ENCODE results near the gene EMSY. TPM values are rescaled to one million over a fixed set of nuclear protein-coding genes. Genes with fewer than 3 reads are reported as not detected.
A peak's percentile ranks its signal among the peaks of the same experiment; 100 is the strongest.

The EMSY gene
- total and polyA plus RNA-seq, 2 of the 13 experiments (the other 11 are each of a cell fraction or from before 2014, with no cell fraction given): 11.6 to 18.5 TPM

- H3K4me3 ChIP-seq (replicated peaks in 1 of 3; ENCODE audit: insufficient read depth in 1 of 3, low read depth in 2 of 3, low read length in 3 of 3): no peak overlapping the region
- DNase-seq (ENCODE audit: low spot score) (peak; percentile 47), FAIRE-seq (peak; percentile 37), ATAC-seq (peak; percentile 44)
- no TSS peak for BruUV-seq (replicated peaks)
- H3K9ac ChIP-seq (ENCODE audit: insufficient read depth, low read depth, low read length): no peak overlapping the region
- no peak overlapping the region for H3K27ac ChIP-seq (ENCODE audit: extremely low read length, insufficient read depth, low read length)
- H3K36me3 ChIP-seq (replicated peaks in 1 of 2; ENCODE audit: control insufficient read depth in 1 of 2, insufficient read depth in 2 of 2, low read length in 2 of 2): peaks cover 0 to 9% of the 10 kb centered on the region in 2 experiments; a peak in 1 of 5 replicates
- ChIA-PET POLR2A (no interaction called here), CTCF (ENCODE audit: low intra/inter-chr PET ratio, low total read pairs) (no interaction called here)
- no peaks in the 10 kb centered on the region; the same call in 1 of the 2 replicates for H4K20me1 ChIP-seq (ENCODE audit: insufficient read depth, low read length)
- no peaks in the 10 kb centered on the region for H3K27me3 ChIP-seq (ENCODE audit: control insufficient read depth in 1 of 2, insufficient read depth in 2 of 2, low read length in 2 of 2)
- no peaks in the 10 kb centered on the region for H3K79me2 ChIP-seq (ENCODE audit: insufficient read depth, low read length)
- 0 out of 2 replicates have a peak overlapping the region, but pooled peaks have one; percentile 3 for H3K4me2 ChIP-seq (ENCODE audit: low read depth, low read length)
- 12% methylated on average over 5 of the region's 5 CpGs for WGBS (ENCODE audit: low lambda C conversion rate)
- H2AFZ ChIP-seq (ENCODE audit: low read length): no peak overlapping the region
- no peaks in the 10 kb centered on the region for H3K9me3 ChIP-seq (ENCODE audit: low read length)
- in situ Hi-C loops (cut with HindIII; ENCODE audit: extremely low pct_ligation_motif_present, low pct_unique_long_range_greater_than_20kb): no loop called here
- intact Hi-C loops (cut with micrococcal nuclease; ENCODE audit: unreplicated experiment): no loop called here
- H3K4me1 ChIP-seq (ENCODE audit: insufficient read depth, low read length): peaks cover 51% of the 10 kb centered on the region
- TF ChIP-seq TAF15 (IDR thresholded peaks at IDR 0.05; ENCODE audit: low read depth, low read length, poor library complexity, severe bottlenecking): no peak
- TF ChIP-seq PAWR (CRISPR knock-in tag; IDR thresholded peaks at IDR 0.05; ENCODE audit: borderline replicate concordance): no peak
- TF ChIP-seq FOXO1 (CRISPR knock-in tag; IDR thresholded peaks at IDR 0.05): no peak
- no peak for TF ChIP-seq FOXA1 (IDR thresholded peaks at IDR 0.05)
- 0 out of 2 replicates have a peak, but pooled peaks have one; percentile 5 for TF ChIP-seq FOXA1 (CRISPR knock-in tag; IDR thresholded peaks at IDR 0.05)
- TF ChIP-seq SOX6 (IDR thresholded peaks at IDR 0.05): no peak
- TF ChIP-seq SOX6 (CRISPR knock-in tag; IDR thresholded peaks at IDR 0.05): 0 out of 2 replicates have a peak, but pooled peaks have one; percentile 13
- no peak for TF ChIP-seq ZNF570 (CRISPR knock-in tag; IDR thresholded peaks at IDR 0.05; ENCODE audit: borderline replicate concordance)
- TF ChIP-seq ARID5B (CRISPR knock-in tag; IDR thresholded peaks at IDR 0.05): peak; percentile 60
- 0 out of 2 replicates have a peak, but pooled peaks have one; percentile 28 for TF ChIP-seq MAFF (IDR thresholded peaks at IDR 0.05; ENCODE audit: low read depth, low read length)
- no peak for TF ChIP-seq GTF2F1 (IDR thresholded peaks at IDR 0.05; ENCODE audit: low read length)
- no peak for TF ChIP-seq ZNF747 (CRISPR knock-in tag; IDR thresholded peaks at IDR 0.05; ENCODE audit: borderline replicate concordance)
- no peak for TF ChIP-seq MXD3 (CRISPR knock-in tag; IDR thresholded peaks at IDR 0.05)
- no peak for TF ChIP-seq ZNF556 (CRISPR knock-in tag; IDR thresholded peaks at IDR 0.05; ENCODE audit: borderline replicate concordance)
- TF ChIP-seq NFE2 (CRISPR knock-in tag; IDR thresholded peaks at IDR 0.05): no peak
Measured at GRCh38 chr11:76523147-76523546, 78.3 kb downstream of the EMSY start.
